H9 (cell line): ENCODE results near the gene B3GNT7. TPM values are rescaled to one million over a fixed set of nuclear protein-coding genes. Genes with fewer than 3 reads are reported as not detected.
A peak's percentile ranks its signal among the peaks of the same experiment; 100 is the strongest.

Experiments used
- DNase-seq: peaks from one replicate; pipeline ENCODE4 v3.0.0-alpha.2; 2017
- H2AFZ ChIP-seq: one replicate; pipeline ENCODE4 v1.6.1; 2013; ENCODE audit warnings: mild to moderate bottlenecking, low read length, control low read depth, moderate library complexity
- H2AK5ac ChIP-seq: 2 replicates; pipeline ENCODE4 v1.6.1; 2013; ENCODE audit warnings: low read length, control low read depth, mixed read lengths; ENCODE audit not compliant: insufficient read length
- H2BK120ac ChIP-seq: one replicate; pipeline ENCODE4 v1.6.1; 2013; ENCODE audit warnings: low read depth, mild to moderate bottlenecking, low read length, control low read depth, inconsistent platforms; ENCODE audit not compliant: poor library complexity, severe bottlenecking
- H2BK12ac ChIP-seq: 2 replicates; pipeline ENCODE4 v1.6.1; 2013; ENCODE audit warnings: low read length, control low read depth, mixed read lengths, low read depth; ENCODE audit not compliant: insufficient read length
- H2BK15ac ChIP-seq: 2 replicates; pipeline ENCODE4 v1.6.1; 2013; ENCODE audit warnings: low read depth, low read length, control low read depth
- H2BK20ac ChIP-seq: one replicate; pipeline ENCODE4 v1.6.1; 2013; ENCODE audit warnings: low read depth, mild to moderate bottlenecking, low read length, control low read depth, inconsistent platforms; ENCODE audit not compliant: poor library complexity, severe bottlenecking
- H2BK5ac ChIP-seq: 2 replicates; pipeline ENCODE4 v1.6.1; 2013; ENCODE audit warnings: low read length, control low read depth, mixed read lengths; ENCODE audit not compliant: insufficient read length
- H3K14ac ChIP-seq: 2 replicates; pipeline ENCODE4 v1.6.1; 2013; ENCODE audit warnings: low read length, control low read depth; ENCODE audit not compliant: insufficient read depth
- H3K18ac ChIP-seq: 2 replicates; pipeline ENCODE4 v1.6.1; 2013; ENCODE audit warnings: low read depth, mild to moderate bottlenecking, mixed read lengths, low read length, control low read depth; ENCODE audit not compliant: insufficient read length
- H3K23ac ChIP-seq: 2 replicates; pipeline ENCODE4 v1.6.1; 2013; ENCODE audit warnings: low read length, control low read depth, mixed read lengths, low read depth; ENCODE audit not compliant: insufficient read length
- H3K23me2 ChIP-seq: 2 replicates; pipeline ENCODE4 v1.6.1; 2013; ENCODE audit warnings: low read depth, mild to moderate bottlenecking, mixed read lengths, low read length, control low read depth; ENCODE audit not compliant: insufficient read length, poor library complexity, severe bottlenecking
- H3K27ac ChIP-seq: 2 replicates; pipeline ENCODE4 v1.5.1; 2013; ENCODE audit warnings: low read length, control low read depth, mixed read lengths, low read depth; ENCODE audit not compliant: insufficient read length
- H3K27me3 ChIP-seq: 2 replicates; pipeline ENCODE4 v1.6.1; 2013; ENCODE audit warnings: low read length, control low read depth, inconsistent platforms; ENCODE audit not compliant: insufficient read depth
- H3K4ac ChIP-seq: 2 replicates; pipeline ENCODE4 v1.6.1; 2013; ENCODE audit warnings: low read depth, mild to moderate bottlenecking, control low read depth, inconsistent platforms, low read length, moderate library complexity
- H3K4me1 ChIP-seq: 2 replicates; pipeline ENCODE4 v1.6.1; 2013; ENCODE audit warnings: low read length, control low read depth, inconsistent platforms; ENCODE audit not compliant: insufficient read depth
- H3K4me2 ChIP-seq: 2 replicates; pipeline ENCODE4 v1.6.1; 2013; ENCODE audit warnings: low read length, control low read depth, mixed read lengths; ENCODE audit not compliant: insufficient read length, insufficient read depth
- H3K56ac ChIP-seq: 2 replicates; pipeline ENCODE4 v1.6.1; 2013; ENCODE audit warnings: low read depth, mild to moderate bottlenecking, mixed read lengths, low read length, control low read depth; ENCODE audit not compliant: insufficient read length
- H3K79me1 ChIP-seq: 2 replicates; pipeline ENCODE4 v1.6.1; 2013; ENCODE audit warnings: low read depth, mild to moderate bottlenecking, moderate library complexity, low read length, control low read depth, inconsistent platforms; ENCODE audit not compliant: insufficient read depth, poor library complexity, severe bottlenecking
- H3K79me2 ChIP-seq: 2 replicates; pipeline ENCODE4 v1.6.1; 2013; ENCODE audit warnings: low read length, control low read depth, inconsistent platforms; ENCODE audit not compliant: insufficient read depth
- H3K9ac ChIP-seq: 2 replicates; pipeline ENCODE4 v1.6.1; 2013; ENCODE audit warnings: low read length, control low read depth, mixed read lengths; ENCODE audit not compliant: insufficient read length; ENCODE audit errors: extremely low read depth
- H3K9me3 ChIP-seq: one replicate; pipeline ENCODE4 v1.6.1; 2013; ENCODE audit warnings: low read depth, low read length, inconsistent platforms; ENCODE audit not compliant: control insufficient read depth
- H3T11ph ChIP-seq: one replicate; pipeline ENCODE4 v1.6.1; 2013; ENCODE audit warnings: mild to moderate bottlenecking, low read length, control low read depth, inconsistent platforms
- H4K20me1 ChIP-seq: one replicate; pipeline ENCODE4 v1.6.1; 2013; ENCODE audit not compliant: control insufficient read depth, insufficient read length, insufficient read depth
- H4K5ac ChIP-seq: 2 replicates; pipeline ENCODE4 v1.6.1; 2013; ENCODE audit warnings: low read depth, mild to moderate bottlenecking, mixed read lengths, low read length, control low read depth; ENCODE audit not compliant: insufficient read length
- H4K8ac ChIP-seq: replicated peaks from 2 replicates; pipeline ENCODE4 v1.6.1; 2013; ENCODE audit warnings: low read length, control low read depth, mixed read lengths, low read depth; ENCODE audit not compliant: insufficient read length
- H4K91ac ChIP-seq: 2 replicates; pipeline ENCODE4 v1.6.1; 2013; ENCODE audit warnings: low read depth, mild to moderate bottlenecking, moderate library complexity, mixed read lengths, low read length, control low read depth; ENCODE audit not compliant: insufficient read length
- H3K27ac Mint-ChIP-seq, 3 experiments: 2 replicates in 2 of 3; 3 replicates in 1 of 3; pipeline ENCODE4 v1.8.0; 2020 to 2021; ENCODE audit warnings: mixed read lengths in 3 of 3, mild to moderate bottlenecking in 1 of 3, moderate library complexity in 1 of 3
- H3K27me3 Mint-ChIP-seq: 2 replicates; pipeline ENCODE4 v1.8.0; 2021; ENCODE audit warnings: low read depth, mild to moderate bottlenecking, moderate library complexity, mixed read lengths
- H3K36me3 Mint-ChIP-seq, 3 experiments: 2 replicates in 2 of 3; 3 replicates in 1 of 3; pipeline ENCODE4 v1.8.0; 2020 to 2021; ENCODE audit warnings: low read depth in 3 of 3, mixed read lengths in 3 of 3; ENCODE audit not compliant: insufficient read depth in 1 of 3
- H3K4me1 Mint-ChIP-seq, 2 experiments: 2 replicates each; pipeline ENCODE4 v1.8.0; 2020; ENCODE audit warnings: mixed read lengths in 2 of 2
- H3K4me3 Mint-ChIP-seq, 2 experiments: 2 replicates in 1 of 2; 3 replicates in 1 of 2; pipeline ENCODE4 v1.8.0; 2020 to 2021; ENCODE audit warnings: mild to moderate bottlenecking in 2 of 2, mixed read lengths in 2 of 2, moderate library complexity in 1 of 2
- H3K9me3 Mint-ChIP-seq, 2 experiments: 2 replicates in 1 of 2; 3 replicates in 1 of 2; pipeline ENCODE4 v1.8.0; 2020; ENCODE audit warnings: mild to moderate bottlenecking in 2 of 2, mixed read lengths in 2 of 2, moderate library complexity in 1 of 2
- WGBS: extraction: QIAGEN DNeasy Blood & Tissue Kit; methylation state at CpG from one replicate; pipeline ENCODE4 v1.1.7; 2013; ENCODE audit warnings: missing lambda C conversion rate, low lambda C conversion rate, mixed read lengths; ENCODE audit not compliant: insufficient read length; ENCODE audit errors: extremely low coverage; 5-methylcytosine and 5-hydroxymethylcytosine counted together
- total RNA-seq: library from RNA; stranded (reverse); gene quantifications from 2 replicates; pipeline ENCODE4 v1.2.1, GENCODE V29; 2021
- TF ChIP-seq, protein P1 (sequence below): fragments of 200-600 bp; sonication (generic); conservative IDR thresholded peaks from 3 replicates; pipeline ENCODE4 v1.8.0; 2021; ENCODE audit warnings: antibody characterized with exemption, mild to moderate bottlenecking

B3GNT7 gene
- total RNA-seq, 1 experiment from 2014 or later, result 42.2 TPM

GRCh38 chr2:231425291-231425810, 29.8 kb downstream of the B3GNT7 start:
- TF ChIP-seq, protein P1, sequence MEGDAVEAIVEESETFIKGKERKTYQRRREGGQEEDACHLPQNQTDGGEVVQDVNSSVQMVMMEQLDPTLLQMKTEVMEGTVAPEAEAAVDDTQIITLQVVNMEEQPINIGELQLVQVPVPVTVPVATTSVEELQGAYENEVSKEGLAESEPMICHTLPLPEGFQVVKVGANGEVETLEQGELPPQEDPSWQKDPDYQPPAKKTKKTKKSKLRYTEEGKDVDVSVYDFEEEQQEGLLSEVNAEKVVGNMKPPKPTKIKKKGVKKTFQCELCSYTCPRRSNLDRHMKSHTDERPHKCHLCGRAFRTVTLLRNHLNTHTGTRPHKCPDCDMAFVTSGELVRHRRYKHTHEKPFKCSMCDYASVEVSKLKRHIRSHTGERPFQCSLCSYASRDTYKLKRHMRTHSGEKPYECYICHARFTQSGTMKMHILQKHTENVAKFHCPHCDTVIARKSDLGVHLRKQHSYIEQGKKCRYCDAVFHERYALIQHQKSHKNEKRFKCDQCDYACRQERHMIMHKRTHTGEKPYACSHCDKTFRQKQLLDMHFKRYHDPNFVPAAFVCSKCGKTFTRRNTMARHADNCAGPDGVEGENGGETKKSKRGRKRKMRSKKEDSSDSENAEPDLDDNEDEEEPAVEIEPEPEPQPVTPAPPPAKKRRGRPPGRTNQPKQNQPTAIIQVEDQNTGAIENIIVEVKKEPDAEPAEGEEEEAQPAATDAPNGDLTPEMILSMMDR, result no peak; the same call in 2 of the 3 replicates
- H3K4me1 ChIP-seq, result no peaks in the 10 kb centered on the region; the same call in 1 of the 2 replicates
- H3K36me3 Mint-ChIP-seq, result peaks cover under 1 to 6% (median 5%) of the 10 kb centered on the region in 3 experiments
- H2BK12ac ChIP-seq, result no peak overlapping the region
- H3K27ac ChIP-seq, result no peak overlapping the region
- H3K23ac ChIP-seq, result no peak overlapping the region
- H2BK20ac ChIP-seq, result no peak overlapping the region
- H4K20me1 ChIP-seq, result no peaks in the 10 kb centered on the region
- H2BK120ac ChIP-seq, result no peak overlapping the region
- no peak overlapping the region for H4K5ac ChIP-seq
- no peak overlapping the region for H2BK5ac ChIP-seq
- H3K18ac ChIP-seq, result no peak overlapping the region
- H3K4me3 Mint-ChIP-seq, result no peak overlapping the region
- no peak overlapping the region for H3K4me2 ChIP-seq
- no peak overlapping the region for H3K4ac ChIP-seq
- H3K27me3 Mint-ChIP-seq, result peaks cover 7% of the 10 kb centered on the region
- H3K23me2 ChIP-seq, result no peaks in the 10 kb centered on the region
- H3K79me2 ChIP-seq, result no peaks in the 10 kb centered on the region
- H3K56ac ChIP-seq, result no peak overlapping the region
- peaks cover 21 to 29% of the 10 kb centered on the region in 2 experiments for H3K4me1 Mint-ChIP-seq
- no peak overlapping the region for H3K9ac ChIP-seq
- DNase-seq, result no peak
- no peaks in the 10 kb centered on the region for H3K79me1 ChIP-seq
- no peak overlapping the region for H4K8ac ChIP-seq
- no CpG with 5 or more reads among the region's 8 CpGs for WGBS
- H4K91ac ChIP-seq, result no peak overlapping the region
- H2AFZ ChIP-seq, result no peak overlapping the region
- no peak overlapping the region for H3T11ph ChIP-seq
- peaks cover 6 to 11% of the 10 kb centered on the region in 2 experiments for H3K9me3 Mint-ChIP-seq
- no peaks in the 10 kb centered on the region for H3K9me3 ChIP-seq
- H2BK15ac ChIP-seq, result no peak overlapping the region
- peak overlapping the region in 1 of 3 experiments; percentile 21; a peak in 1 of 7 replicates for H3K27ac Mint-ChIP-seq
- H3K14ac ChIP-seq, result no peak overlapping the region
- H3K27me3 ChIP-seq, result no peaks in the 10 kb centered on the region
- H2AK5ac ChIP-seq, result no peak overlapping the region
